GM13977 (cell line): Measurements from ENCODE around the gene JAKMIP3.

ENCODE experiments used
- DNase-seq: peaks from one replicate; pipeline ENCODE4 v3.0.0; 2012; ENCODE audit warnings: low spot score
- in situ Hi-C: fragments of 300-500 bp; cut with MboI; formaldehyde crosslinking; loops from one replicate; pipeline ENCODE4 v1.12.0; 2022; ENCODE audit warnings: low sequenced_read_pairs, low pct_unique_long_range_greater_than_20kb, mixed read lengths, inconsistent platforms; ENCODE audit not compliant: unreplicated experiment
- TF ChIP-seq, protein P1 (sequence below): IDR thresholded peaks from 2 replicates; pipeline ENCODE4 v1.5.1; 2012; ENCODE audit warnings: mild to moderate bottlenecking, control low read depth; ENCODE audit not compliant: insufficient read depth; ENCODE audit errors: extremely low read depth, missing control alignments

Gene JAKMIP3

DNA sequence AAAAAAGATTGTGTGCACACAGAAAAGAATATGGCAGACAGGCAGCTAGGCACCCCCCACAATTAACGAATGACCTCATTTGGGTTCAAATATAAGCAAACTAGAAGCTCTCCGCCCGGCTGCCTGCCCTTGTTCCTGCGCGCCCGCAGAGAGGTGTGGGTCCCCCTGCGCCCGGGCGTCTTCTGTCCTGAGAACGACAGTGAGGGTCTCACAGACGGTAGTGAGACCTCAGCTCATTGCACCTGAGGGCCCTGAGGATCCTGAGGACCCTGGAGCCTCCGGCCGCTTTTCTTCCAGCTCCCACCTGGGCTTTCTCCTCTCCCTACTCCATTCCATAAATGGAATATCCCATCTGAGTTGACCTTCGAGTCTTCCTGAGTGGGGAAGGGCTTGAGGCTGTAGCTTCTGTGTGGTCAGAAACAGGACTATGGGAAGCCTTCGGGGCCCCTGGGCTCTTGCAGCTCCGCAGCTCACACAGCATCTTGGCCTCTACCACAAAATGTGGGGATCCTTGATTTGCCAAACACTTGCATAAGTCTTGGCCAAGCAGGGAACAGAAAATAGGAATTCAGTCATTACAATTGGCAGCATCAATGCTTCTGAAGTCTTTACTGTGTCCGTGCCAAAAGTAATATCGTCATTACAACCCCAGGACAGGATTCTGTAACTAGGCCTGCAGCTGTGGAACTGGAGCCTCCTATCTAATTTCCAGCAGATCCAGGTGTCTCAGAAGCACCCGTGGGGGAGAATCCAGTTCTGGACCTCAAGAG is 43.8 kb downstream of the JAKMIP3 start:
- DNase-seq, result no peak
- TF ChIP-seq, protein P1, sequence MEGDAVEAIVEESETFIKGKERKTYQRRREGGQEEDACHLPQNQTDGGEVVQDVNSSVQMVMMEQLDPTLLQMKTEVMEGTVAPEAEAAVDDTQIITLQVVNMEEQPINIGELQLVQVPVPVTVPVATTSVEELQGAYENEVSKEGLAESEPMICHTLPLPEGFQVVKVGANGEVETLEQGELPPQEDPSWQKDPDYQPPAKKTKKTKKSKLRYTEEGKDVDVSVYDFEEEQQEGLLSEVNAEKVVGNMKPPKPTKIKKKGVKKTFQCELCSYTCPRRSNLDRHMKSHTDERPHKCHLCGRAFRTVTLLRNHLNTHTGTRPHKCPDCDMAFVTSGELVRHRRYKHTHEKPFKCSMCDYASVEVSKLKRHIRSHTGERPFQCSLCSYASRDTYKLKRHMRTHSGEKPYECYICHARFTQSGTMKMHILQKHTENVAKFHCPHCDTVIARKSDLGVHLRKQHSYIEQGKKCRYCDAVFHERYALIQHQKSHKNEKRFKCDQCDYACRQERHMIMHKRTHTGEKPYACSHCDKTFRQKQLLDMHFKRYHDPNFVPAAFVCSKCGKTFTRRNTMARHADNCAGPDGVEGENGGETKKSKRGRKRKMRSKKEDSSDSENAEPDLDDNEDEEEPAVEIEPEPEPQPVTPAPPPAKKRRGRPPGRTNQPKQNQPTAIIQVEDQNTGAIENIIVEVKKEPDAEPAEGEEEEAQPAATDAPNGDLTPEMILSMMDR, result no peak
- in situ Hi-C loops, result no loop called here

DNA sequence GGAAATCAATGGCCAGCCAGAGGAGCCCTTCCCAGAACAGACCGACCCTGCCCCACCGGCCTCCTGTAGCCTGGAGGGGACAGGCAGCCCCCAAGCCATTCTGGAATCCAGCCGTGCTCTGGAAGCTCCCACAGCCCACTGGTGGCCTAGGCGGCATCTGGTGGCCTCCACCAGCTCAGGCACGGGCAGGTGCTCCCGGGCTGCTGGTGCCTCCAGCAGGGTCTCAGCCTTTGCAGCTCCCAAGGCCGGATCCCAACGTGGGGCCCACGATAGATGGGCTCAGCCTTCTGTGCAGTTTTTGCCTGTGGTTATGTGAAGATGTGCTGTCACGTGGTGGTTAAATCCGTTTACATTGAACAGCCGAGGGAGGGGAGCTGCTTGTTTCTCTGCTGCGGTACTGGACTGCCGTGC is 44.4 kb downstream of the JAKMIP3 start:
- no peak for DNase-seq
- TF ChIP-seq, protein P1, result no peak
- in situ Hi-C loops, result no loop called here

DNA sequence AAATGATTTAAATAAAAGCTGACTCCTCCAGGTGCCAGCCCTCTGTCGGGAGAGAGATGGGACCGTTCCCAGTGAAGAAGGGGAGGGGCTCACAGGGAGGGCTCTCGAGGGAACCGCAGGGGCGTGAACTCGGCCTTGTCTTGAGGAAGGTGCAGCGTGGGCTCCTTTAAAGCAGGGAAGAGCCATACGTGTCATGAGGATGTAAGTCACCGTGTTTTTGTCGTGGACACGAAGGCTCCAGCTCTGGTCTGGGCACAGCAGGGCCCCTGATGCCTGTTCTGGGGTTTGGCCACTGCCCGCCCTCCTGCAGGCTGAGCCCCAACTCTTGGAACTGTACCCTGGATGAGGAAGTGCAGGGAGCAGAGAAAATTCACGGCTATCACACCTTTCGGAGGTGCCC is 45.0 kb downstream of the JAKMIP3 start:
- no peak for DNase-seq
- in situ Hi-C loops, result no loop called here

DNA sequence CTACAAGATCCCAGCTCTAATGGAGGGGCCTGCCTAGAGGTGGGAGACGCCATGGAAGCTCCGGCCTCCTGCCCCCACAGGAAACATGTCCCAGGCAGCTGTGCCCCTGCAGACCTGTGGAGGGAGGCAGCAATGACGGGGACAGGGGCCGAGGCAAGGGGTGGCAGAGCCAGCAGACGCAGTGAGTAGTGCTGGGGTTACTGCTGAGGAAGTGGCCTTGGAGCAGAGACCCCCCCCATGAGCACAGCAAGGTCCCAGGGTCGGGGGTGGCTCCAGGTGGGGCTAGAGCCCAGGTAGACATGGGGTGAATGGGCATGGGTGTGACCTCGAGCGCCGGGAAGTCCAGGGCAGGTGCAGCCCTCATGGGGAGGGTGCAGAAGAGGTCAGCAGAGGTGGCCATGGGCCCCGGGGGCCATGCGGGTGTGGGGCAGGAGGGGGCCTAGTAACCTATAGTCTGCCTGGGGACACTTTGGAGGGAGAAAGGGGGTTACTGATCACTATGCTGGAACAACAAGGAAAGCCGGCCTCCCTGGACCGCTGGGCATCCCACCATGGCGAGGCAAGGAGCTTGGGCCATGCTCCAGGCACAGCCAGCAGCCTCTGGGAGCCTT is 45.5 kb downstream of the JAKMIP3 start:
- DNase-seq, result no peak
- TF ChIP-seq, protein P1, result no peak
- in situ Hi-C loops, result no loop called here

More for the DNA sequence above, 45.0 kb downstream of the JAKMIP3 start:
- TF ChIP-seq, protein P1, result no peak

DNA sequence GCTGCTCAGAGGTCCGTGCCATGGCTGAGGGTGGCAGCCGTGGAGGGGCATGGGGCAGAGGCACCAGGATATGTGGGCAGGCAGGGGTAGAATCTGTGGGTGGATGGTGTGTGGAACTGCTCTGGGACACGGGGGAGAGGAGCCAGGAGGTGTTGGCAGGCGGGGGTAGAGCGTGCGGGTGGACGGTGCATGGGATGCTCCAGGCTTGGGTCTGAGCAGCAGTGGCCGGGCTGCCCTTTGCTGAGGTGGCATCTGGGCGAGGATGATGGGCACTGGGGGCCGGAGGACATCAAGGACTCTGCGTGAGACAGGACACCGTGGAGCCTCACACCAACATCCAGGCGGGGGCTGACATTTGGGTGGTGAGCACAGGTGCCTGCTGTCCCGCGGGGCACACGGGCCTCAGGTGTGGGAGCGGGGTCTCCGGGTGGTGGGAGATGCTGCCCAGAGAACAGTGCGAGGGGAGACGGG is 46.2 kb downstream of the JAKMIP3 start:
- no peak for DNase-seq
- in situ Hi-C loops, result no loop called here
- TF ChIP-seq, protein P1, result no peak

DNA sequence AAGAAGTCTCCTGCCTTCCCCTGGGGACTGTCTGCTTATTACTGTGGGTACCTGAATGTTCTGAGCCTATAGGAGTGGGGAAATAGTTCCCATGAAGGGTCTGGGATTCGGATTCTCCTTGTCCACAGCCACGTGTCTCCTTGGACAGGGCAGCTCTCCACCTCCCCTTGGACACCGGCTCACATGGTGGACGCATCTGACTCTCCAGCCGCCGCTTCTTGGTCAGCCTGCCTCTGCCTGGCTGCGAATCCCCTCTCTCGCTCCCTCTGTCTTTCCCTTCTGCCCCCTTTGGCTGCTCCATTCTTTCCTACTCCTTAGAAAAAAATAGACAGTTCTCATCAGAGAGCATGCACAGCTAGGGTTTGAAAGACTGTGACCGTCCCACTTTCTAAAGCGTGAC is 46.9 kb downstream of the JAKMIP3 start:
- DNase-seq, result no peak
- TF ChIP-seq, protein P1, result no peak
- in situ Hi-C loops, result no loop called here
